GM13977 (cell line): Measurements from ENCODE around the gene KCNA2.

ENCODE experiments used
- DNase-seq: peaks from one replicate; pipeline ENCODE4 v3.0.0; 2012; ENCODE audit warnings: low spot score
- CTCF ChIP-seq: IDR thresholded peaks from 2 replicates; pipeline ENCODE4 v1.5.1; 2012; ENCODE audit warnings: mild to moderate bottlenecking, control low read depth; ENCODE audit not compliant: insufficient read depth; ENCODE audit errors: extremely low read depth, missing control alignments
- in situ Hi-C: fragments of 300-500 bp; cut with MboI; formaldehyde crosslinking; loops from one replicate; pipeline ENCODE4 v1.12.0; 2022; ENCODE audit warnings: low sequenced_read_pairs, low pct_unique_long_range_greater_than_20kb, mixed read lengths, inconsistent platforms; ENCODE audit not compliant: unreplicated experiment

The KCNA2 gene

GRCh38 chr1:110643879-110644472, 37.8 kb upstream of the KCNA2 start:
- DNase-seq: no peak
- in situ Hi-C loops: no loop called here

GRCh38 chr1:110639724-110640386, 33.7 kb upstream of the KCNA2 start:
- DNase-seq: no peak
- in situ Hi-C loops: no loop called here
- TF ChIP-seq CTCF: no peak

More at GRCh38 chr1:110643879-110644472, 37.8 kb upstream of the KCNA2 start:
- TF ChIP-seq CTCF: no peak

- in situ Hi-C loops: no loop called here
- TF ChIP-seq CTCF: no peak
- no peak for DNase-seq
These were observed 32.4 kb upstream of the KCNA2 start for GRCh38 chr1:110638556-110638955.

- DNase-seq: no peak
- in situ Hi-C loops: no loop called here
- TF ChIP-seq CTCF: peak; percentile 14
These were observed 31.9 kb upstream of the KCNA2 start for GRCh38 chr1:110638058-110638457.

GRCh38 chr1:110637475-110637874, 31.3 kb upstream of the KCNA2 start:
- in situ Hi-C loops: no loop called here
- no peak for DNase-seq
- no peak for TF ChIP-seq CTCF

GRCh38 chr1:110636149-110636935, 30.2 kb upstream of the KCNA2 start:
- in situ Hi-C loops: no loop called here
- TF ChIP-seq CTCF: no peak
- no peak for DNase-seq
